ENCODE data around the gene SLC19A2.

- TF ChIP-seq CTCF (IDR thresholded peaks at IDR 0.05), result no peak
- no peak for TF ChIP-seq POLR2AphosphoS5 (IDR thresholded peaks at IDR 0.05)
Measured at GRCh38 chr1:169528215-169529067, 42.7 kb upstream of the SLC19A2 start.
